Measurements from ENCODE around the gene ZNF138. TPM values are rescaled to one million over a fixed set of nuclear protein-coding genes. Genes with fewer than 3 reads are reported as not detected.

ZNF138 gene
- total and polyA plus RNA-seq, 10 donors: 7.0 to 39.9 (median 12.8) TPM

DNA sequence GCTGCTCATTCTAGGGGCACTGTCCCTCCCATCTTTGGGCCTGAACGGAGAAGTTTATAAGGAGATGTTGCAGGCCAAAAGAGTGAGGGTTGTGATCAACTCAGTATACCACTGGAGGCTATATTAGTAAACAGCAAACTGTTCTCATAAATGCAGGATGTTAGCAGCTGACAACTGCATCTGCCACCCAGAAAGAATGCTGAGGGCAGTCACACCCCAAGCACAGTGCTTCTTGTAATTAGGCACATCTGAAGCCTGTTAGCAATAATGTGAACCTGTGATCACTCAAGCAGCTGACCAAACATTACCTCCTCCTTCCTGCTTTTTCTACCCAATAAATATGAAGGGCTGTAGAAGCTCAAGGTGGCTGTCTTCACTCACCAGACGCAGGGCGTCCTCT lies 38.4 kb upstream of the ZNF138 start:
- intact Hi-C loops (cut with DNase I; ENCODE audit: low total_unique reads): no loop called here
- Histone ChIP-seq H3K4me1 (no peaks in the 10 kb centered on the region), H3K27ac (no peak overlapping the region), H3K4me3 (no peak overlapping the region), H3K27me3 (replicated peaks in 1 of 7) (no peaks in the 10 kb centered on the region), H3K9me3 (peaks cover 0 to 13% (median 0%) of the 10 kb centered on the region in 8 donors), H3K36me3 (no peaks in the 10 kb centered on the region)
- 72 to 96% (median 89%) methylated on average over 3 of the region's 3 CpGs for WGBS, 5 donors
- no peak for TF ChIP-seq POLR2AphosphoS5 (IDR thresholded peaks at IDR 0.05)
- TF ChIP-seq, protein P1, sequence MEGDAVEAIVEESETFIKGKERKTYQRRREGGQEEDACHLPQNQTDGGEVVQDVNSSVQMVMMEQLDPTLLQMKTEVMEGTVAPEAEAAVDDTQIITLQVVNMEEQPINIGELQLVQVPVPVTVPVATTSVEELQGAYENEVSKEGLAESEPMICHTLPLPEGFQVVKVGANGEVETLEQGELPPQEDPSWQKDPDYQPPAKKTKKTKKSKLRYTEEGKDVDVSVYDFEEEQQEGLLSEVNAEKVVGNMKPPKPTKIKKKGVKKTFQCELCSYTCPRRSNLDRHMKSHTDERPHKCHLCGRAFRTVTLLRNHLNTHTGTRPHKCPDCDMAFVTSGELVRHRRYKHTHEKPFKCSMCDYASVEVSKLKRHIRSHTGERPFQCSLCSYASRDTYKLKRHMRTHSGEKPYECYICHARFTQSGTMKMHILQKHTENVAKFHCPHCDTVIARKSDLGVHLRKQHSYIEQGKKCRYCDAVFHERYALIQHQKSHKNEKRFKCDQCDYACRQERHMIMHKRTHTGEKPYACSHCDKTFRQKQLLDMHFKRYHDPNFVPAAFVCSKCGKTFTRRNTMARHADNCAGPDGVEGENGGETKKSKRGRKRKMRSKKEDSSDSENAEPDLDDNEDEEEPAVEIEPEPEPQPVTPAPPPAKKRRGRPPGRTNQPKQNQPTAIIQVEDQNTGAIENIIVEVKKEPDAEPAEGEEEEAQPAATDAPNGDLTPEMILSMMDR (IDR thresholded peaks at IDR 0.05 in 8 of 11, conservative IDR thresholded peaks at IDR 0.05 in 3 of 11): no peak
- no peak for TF ChIP-seq POLR2A (IDR thresholded peaks at IDR 0.05)
- no peak for DNase-seq

GRCh38 chr7:64758151-64758550 lies 36.1 kb upstream of the ZNF138 start:
- no peaks in the 10 kb centered on the region for H3K36me3 ChIP-seq
- no peak overlapping the region for H3K4me3 ChIP-seq
- H3K9me3 ChIP-seq: peaks cover 0 to 3% (median 0%) of the 10 kb centered on the region in 8 donors
- DNase-seq: no peak
- H3K27ac ChIP-seq: no peak overlapping the region
- no peaks in the 10 kb centered on the region for H3K4me1 ChIP-seq
- WGBS, 5 donors: 69 to 81% (median 79%) methylated on average over 3 of the region's 3 CpGs
- TF ChIP-seq POLR2A (IDR thresholded peaks at IDR 0.05) (no peak), POLR2AphosphoS5 (IDR thresholded peaks at IDR 0.05) (no peak)
- TF ChIP-seq, protein P1 (IDR thresholded peaks at IDR 0.05 in 8 of 11, conservative IDR thresholded peaks at IDR 0.05 in 3 of 11): no peak
- intact Hi-C loops (cut with DNase I; ENCODE audit: low total_unique reads): no loop called here
- H3K27me3 ChIP-seq (replicated peaks in 1 of 7): no peaks in the 10 kb centered on the region

DNA sequence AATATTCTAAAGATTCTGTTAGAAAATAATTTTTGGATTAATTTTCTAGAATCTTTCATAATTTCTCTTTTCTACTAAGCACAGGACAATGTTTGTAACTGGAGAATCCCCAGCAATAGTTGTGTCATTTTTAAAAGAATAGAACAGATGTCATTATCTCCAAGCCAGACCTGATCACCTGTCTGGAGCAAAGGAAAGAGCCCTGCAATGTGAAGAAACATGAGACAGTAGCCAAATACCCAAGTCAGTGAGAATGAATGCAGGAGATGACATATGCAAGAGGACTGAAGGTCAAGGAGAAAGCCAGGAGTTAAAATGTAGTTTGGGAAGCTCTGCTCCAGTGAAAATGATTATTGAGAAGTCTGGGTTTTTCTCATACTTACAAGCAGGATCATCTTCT lies 25.4 kb upstream of the ZNF138 start:
- no peak for TF ChIP-seq POLR2A (IDR thresholded peaks at IDR 0.05)
- TF ChIP-seq POLR2AphosphoS5 (IDR thresholded peaks at IDR 0.05): no peak
- TF ChIP-seq, protein P1 (IDR thresholded peaks at IDR 0.05 in 8 of 11, conservative IDR thresholded peaks at IDR 0.05 in 3 of 11): no peak
- no peak overlapping the region for H3K4me3 ChIP-seq

DNA sequence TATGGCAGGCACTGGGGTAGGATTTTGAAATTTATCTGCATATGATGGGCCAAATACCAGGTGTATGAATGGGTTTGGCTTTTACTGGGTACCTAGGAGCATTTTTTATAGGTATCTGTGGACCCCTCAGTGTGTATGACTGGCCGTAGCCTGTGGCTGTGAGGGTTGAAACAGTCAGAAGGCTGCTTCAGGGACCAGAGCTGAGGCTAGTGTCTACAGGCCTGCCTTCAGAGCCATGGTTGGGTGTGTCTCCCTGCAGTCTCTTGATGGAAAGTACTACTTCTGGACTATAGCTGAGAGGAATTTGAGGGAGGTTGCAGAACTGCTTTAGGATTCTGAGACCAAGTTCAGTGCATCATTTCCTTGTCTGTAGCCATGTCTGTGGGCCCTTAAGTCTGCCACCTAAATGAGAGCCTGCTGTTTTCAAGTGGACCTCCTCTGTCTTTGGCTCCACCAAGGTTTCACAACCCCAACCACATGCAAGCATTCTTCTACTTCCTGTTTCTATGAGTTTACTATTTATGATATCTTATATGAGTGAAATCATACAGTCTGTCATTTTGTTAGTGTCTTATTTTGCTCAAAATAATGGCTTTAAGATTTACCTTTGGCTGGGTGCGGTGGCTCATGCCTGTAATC lies 19.9 kb upstream of the ZNF138 start:
- Histone ChIP-seq H3K4me1 (no peaks in the 10 kb centered on the region), H3K4me3 (no peak overlapping the region), H3K27ac (no peak overlapping the region), H3K36me3 (no peaks in the 10 kb centered on the region), H3K9me3 (peaks cover 0 to 26% (median 0%) of the 10 kb centered on the region in 8 donors), H3K27me3 (replicated peaks in 1 of 7) (no peaks in the 10 kb centered on the region)
- 87 to 92% (median 89%) methylated on average over 2 of the region's 2 CpGs for WGBS, 5 donors
- TF ChIP-seq POLR2A (IDR thresholded peaks at IDR 0.05) (no peak), POLR2AphosphoS5 (IDR thresholded peaks at IDR 0.05) (no peak)
- TF ChIP-seq, protein P1 (IDR thresholded peaks at IDR 0.05 in 8 of 11, conservative IDR thresholded peaks at IDR 0.05 in 3 of 11): no peak
- intact Hi-C loops (cut with DNase I; ENCODE audit: low total_unique reads): no loop called here
- no peak for DNase-seq

More for the DNA sequence above, 25.4 kb upstream of the ZNF138 start:
- no peak for DNase-seq
- Histone ChIP-seq H3K36me3 (no peaks in the 10 kb centered on the region), H3K4me1 (no peaks in the 10 kb centered on the region), H3K27me3 (replicated peaks in 1 of 7) (no peaks in the 10 kb centered on the region), H3K9me3 (no peaks in the 10 kb centered on the region), H3K27ac (no peak overlapping the region)
- intact Hi-C loops (cut with DNase I; ENCODE audit: low total_unique reads): no loop called here

All from spleen (tissue), 11 donors.